Suprapubic skin (tissue), 4 donors: ENCODE results near the gene ASPHD2.
"Not testable (repeated sequence)": the region's sequence is repeated elsewhere in the genome, so short reads cannot be mapped to it uniquely, and the experiment has no call there.

Experiments used
- CTCF ChIP-seq, 2 donors: fragments of 200-600 bp in 1 of 2; fragments of 450-650 bp in 1 of 2; sonication (generic) in 1 of 2; IDR thresholded peaks; one replicate each; pipeline ENCODE4 v1.5.1; 2016 to 2019; ENCODE audit warnings: antibody characterized with exemption in 2 of 2, mild to moderate bottlenecking in 1 of 2, moderate library complexity in 1 of 2
- EP300 ChIP-seq: sonication (generic); formaldehyde crosslinking; IDR thresholded peaks from one replicate; pipeline ENCODE4 v1.6.1; 2017; ENCODE audit warnings: antibody characterized with exemption
- POLR2A ChIP-seq, 2 donors: fragments of 450-650 bp; IDR thresholded peaks; one replicate each; pipeline ENCODE4 v1.6.1; 2017; ENCODE audit warnings: antibody characterized with exemption in 2 of 2, mild to moderate bottlenecking in 2 of 2, moderate library complexity in 2 of 2
- POLR2AphosphoS5 ChIP-seq, 3 donors: sonication (generic); formaldehyde crosslinking; IDR thresholded peaks; one replicate each; pipeline ENCODE4 v1.6.1; 2017; ENCODE audit warnings: antibody characterized with exemption in 3 of 3

DNA sequence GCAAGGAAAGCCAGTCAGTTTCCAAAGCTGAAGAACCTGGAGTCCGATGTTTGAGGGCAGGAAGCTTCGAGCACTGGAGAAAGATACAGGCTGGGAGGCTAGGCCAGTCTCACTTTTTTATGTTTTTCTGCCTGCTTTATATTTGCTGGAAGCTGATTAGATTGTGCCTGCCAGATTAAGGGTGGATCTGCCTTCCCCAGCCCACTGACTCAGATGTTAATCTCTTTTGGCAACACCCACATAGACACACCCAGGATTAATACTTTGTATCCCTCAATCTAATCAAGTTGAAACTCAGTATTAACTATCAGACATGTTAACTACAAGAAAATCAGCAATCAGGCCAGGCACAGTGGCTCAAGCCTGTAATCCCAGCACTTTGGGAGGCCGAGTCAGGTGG is 9.7 kb downstream of the ASPHD2 start:
- not testable (repeated sequence) for TF ChIP-seq POLR2AphosphoS5 (IDR thresholded peaks at IDR 0.05); CTCF (IDR thresholded peaks at IDR 0.05); EP300; POLR2A (IDR thresholded peaks at IDR 0.05)
